Dendritic cell treated with granulocyte-macrophage colony-stimulating factor and Interleukin-4, amounts not matched to agents 40 ng/mL and 50 ng/mL, for 4 days (primary cell): ENCODE data around the gene CCDC30.
"Not testable (repeated sequence)": the region's sequence is repeated elsewhere in the genome, so short reads cannot be mapped to it uniquely, and the experiment has no call there.

Experiments used
- H3K27ac Mint-ChIP-seq: one replicate; pipeline ENCODE4 v1.8.0; 2022; ENCODE audit warnings: mild to moderate bottlenecking, mixed read lengths
- H3K27me3 Mint-ChIP-seq: one replicate; pipeline ENCODE4 v1.8.0; 2022; ENCODE audit warnings: mild to moderate bottlenecking, mixed read lengths
- H3K36me3 Mint-ChIP-seq: one replicate; pipeline ENCODE4 v1.8.0; 2022; ENCODE audit warnings: low read depth, mixed read lengths
- H3K4me1 Mint-ChIP-seq: one replicate; pipeline ENCODE4 v1.8.0; 2022; ENCODE audit warnings: low read depth, mixed read lengths
- H3K4me3 Mint-ChIP-seq: one replicate; pipeline ENCODE4 v1.8.0; 2022; ENCODE audit warnings: mild to moderate bottlenecking, moderate library complexity, mixed read lengths
- H3K9me3 Mint-ChIP-seq: one replicate; pipeline ENCODE4 v1.8.0; 2022; ENCODE audit warnings: mixed read lengths
- intact Hi-C: fragments of 100-400 bp; cut with micrococcal nuclease; formaldehyde crosslinking; loops from one replicate; pipeline ENCODE4 v1.15.0; 2022

CCDC30 gene

GRCh38 chr1:42587753-42588152 lies 124.7 kb downstream of the CCDC30 start:
- Mint-ChIP-seq H3K9me3 (peaks cover 37% of the 10 kb centered on the region), H3K36me3 (peaks cover 15% of the 10 kb centered on the region), H3K27me3 (no peaks in the 10 kb centered on the region), H3K4me1 (peaks cover 6% of the 10 kb centered on the region), H3K4me3 (no peak overlapping the region), H3K27ac (no peak overlapping the region)
- intact Hi-C loops, result no loop called here

GRCh38 chr1:42592811-42593210 lies 129.7 kb downstream of the CCDC30 start:
- Mint-ChIP-seq H3K4me1 (no peaks in the 10 kb centered on the region), H3K27me3 (no peaks in the 10 kb centered on the region), H3K27ac (no peak overlapping the region), H3K9me3 (peaks cover 23% of the 10 kb centered on the region), H3K4me3 (no peak overlapping the region), H3K36me3 (peaks cover 14% of the 10 kb centered on the region)
- intact Hi-C loops, result no loop called here

GRCh38 chr1:42593486-42594100 lies 130.5 kb downstream of the CCDC30 start:
- no peak overlapping the region for H3K27ac Mint-ChIP-seq
- H3K36me3 Mint-ChIP-seq, result peaks cover 8% of the 10 kb centered on the region
- H3K4me1 Mint-ChIP-seq, result no peaks in the 10 kb centered on the region
- no peaks in the 10 kb centered on the region for H3K27me3 Mint-ChIP-seq
- H3K4me3 Mint-ChIP-seq, result no peak overlapping the region
- peaks cover 15% of the 10 kb centered on the region for H3K9me3 Mint-ChIP-seq
- intact Hi-C loops, result no loop called here

GRCh38 chr1:42601472-42601871 lies 138.4 kb downstream of the CCDC30 start:
- no peaks in the 10 kb centered on the region for H3K36me3 Mint-ChIP-seq
- peaks cover 27% of the 10 kb centered on the region for H3K9me3 Mint-ChIP-seq
- H3K27me3 Mint-ChIP-seq, result no peaks in the 10 kb centered on the region
- intact Hi-C loops, result no loop called here
- H3K4me1 Mint-ChIP-seq, result no peaks in the 10 kb centered on the region
- H3K4me3 Mint-ChIP-seq, result no peak overlapping the region
- no peak overlapping the region for H3K27ac Mint-ChIP-seq

- no peaks in the 10 kb centered on the region for H3K36me3 Mint-ChIP-seq
- intact Hi-C loops, result no loop called here
- no peak overlapping the region for H3K27ac Mint-ChIP-seq
- no peaks in the 10 kb centered on the region for H3K9me3 Mint-ChIP-seq
- H3K4me3 Mint-ChIP-seq, result no peak overlapping the region
- no peaks in the 10 kb centered on the region for H3K4me1 Mint-ChIP-seq
- no peaks in the 10 kb centered on the region for H3K27me3 Mint-ChIP-seq
These were observed 150.7 kb downstream of the CCDC30 start for GRCh38 chr1:42613803-42614131.

GRCh38 chr1:42618866-42619265 lies 155.8 kb downstream of the CCDC30 start:
- intact Hi-C loops, result no loop called here
- Mint-ChIP-seq H3K27ac (no peak overlapping the region), H3K4me3 (no peak overlapping the region), H3K36me3 (no peaks in the 10 kb centered on the region), H3K9me3 (no peaks in the 10 kb centered on the region), H3K27me3 (no peaks in the 10 kb centered on the region), H3K4me1 (no peaks in the 10 kb centered on the region)

- Mint-ChIP-seq H3K4me3 (no peak overlapping the region), H3K36me3 (no peaks in the 10 kb centered on the region), H3K27me3 (no peaks in the 10 kb centered on the region), H3K4me1 (no peaks in the 10 kb centered on the region), H3K27ac (no peak overlapping the region), H3K9me3 (no peaks in the 10 kb centered on the region)
- intact Hi-C loops, result no loop called here
These were observed 157.2 kb downstream of the CCDC30 start for GRCh38 chr1:42620307-42620706.

GRCh38 chr1:42621180-42621579 lies 158.1 kb downstream of the CCDC30 start:
- intact Hi-C loops, H3K36me3 Mint-ChIP-seq, H3K4me3 Mint-ChIP-seq, H3K9me3 Mint-ChIP-seq, H3K27me3 Mint-ChIP-seq, H3K4me1 Mint-ChIP-seq, H3K27ac Mint-ChIP-seq: not testable (repeated sequence)

- H3K27me3 Mint-ChIP-seq, H3K9me3 Mint-ChIP-seq, intact Hi-C loops, H3K27ac Mint-ChIP-seq, H3K4me3 Mint-ChIP-seq, H3K4me1 Mint-ChIP-seq, H3K36me3 Mint-ChIP-seq: not testable (repeated sequence)
These were observed 164.1 kb downstream of the CCDC30 start for GRCh38 chr1:42627205-42627604.

GRCh38 chr1:42639116-42639515 lies 176.0 kb downstream of the CCDC30 start:
- intact Hi-C loops, result no loop called here
- H3K27ac Mint-ChIP-seq, result no peak overlapping the region

GRCh38 chr1:42646056-42646455 lies 183.0 kb downstream of the CCDC30 start:
- Mint-ChIP-seq H3K27me3 (no peaks in the 10 kb centered on the region), H3K4me1 (peaks cover 7% of the 10 kb centered on the region), H3K4me3 (no peak overlapping the region), H3K36me3 (peaks cover 12% of the 10 kb centered on the region), H3K9me3 (peaks cover 12% of the 10 kb centered on the region), H3K27ac (no peak overlapping the region)
- intact Hi-C loops, result no loop called here

More at GRCh38 chr1:42639116-42639515, 176.0 kb downstream of the CCDC30 start:
- Mint-ChIP-seq H3K9me3 (no peaks in the 10 kb centered on the region), H3K4me1 (no peaks in the 10 kb centered on the region), H3K36me3 (no peaks in the 10 kb centered on the region), H3K4me3 (no peak overlapping the region), H3K27me3 (no peaks in the 10 kb centered on the region)

- H3K9me3 Mint-ChIP-seq, result no peaks in the 10 kb centered on the region
- peaks cover 35% of the 10 kb centered on the region for H3K36me3 Mint-ChIP-seq
- peaks cover 19% of the 10 kb centered on the region for H3K4me1 Mint-ChIP-seq
- intact Hi-C loops, result loop anchor here (10.0 kb wide), 1 partner anchor 192 kb away; the partner anchor contains the start of gene CCDC30
- no peaks in the 10 kb centered on the region for H3K27me3 Mint-ChIP-seq
- H3K4me3 Mint-ChIP-seq, result peak overlapping the region; percentile 55
- peak overlapping the region; percentile 89 for H3K27ac Mint-ChIP-seq
These were observed 194.1 kb downstream of the CCDC30 start for GRCh38 chr1:42657201-42657600.

- no peaks in the 10 kb centered on the region for H3K9me3 Mint-ChIP-seq
- H3K27ac Mint-ChIP-seq, result peak within 1 kb of the TSS; percentile 89
- peaks cover 40% of the 10 kb centered on the region for H3K36me3 Mint-ChIP-seq
- intact Hi-C loops, result loop anchor here (1.0 to 10.0 kb wide), 2 partner anchors 24 to 193 kb away; partner anchors contain the start of genes CCDC30 and YBX1
- H3K4me1 Mint-ChIP-seq, result peaks cover 19% of the 10 kb centered on the region
- peak within 1 kb of the TSS; percentile 98 for H3K4me3 Mint-ChIP-seq
- H3K27me3 Mint-ChIP-seq, result no peaks in the 10 kb centered on the region
These were observed 195.1 kb downstream of the CCDC30 start, which contains the start of gene PPIH for GRCh38 chr1:42657981-42658876. Gene PPIH (plus strand): TSS chr1:42658423. CDS start chr1:42658447, 24 bp downstream.

GRCh38 chr1:42658877-42659337 lies 195.8 kb downstream of the CCDC30 start:
- no peaks in the 10 kb centered on the region for H3K27me3 Mint-ChIP-seq
- no peaks in the 10 kb centered on the region for H3K9me3 Mint-ChIP-seq
- peaks cover 19% of the 10 kb centered on the region for H3K4me1 Mint-ChIP-seq
- peak overlapping the region; percentile 89 for H3K27ac Mint-ChIP-seq
- peaks cover 47% of the 10 kb centered on the region for H3K36me3 Mint-ChIP-seq
- intact Hi-C loops, result loop anchor here (1.0 to 10.0 kb wide), 2 partner anchors 23 to 194 kb away; partner anchors contain the start of genes CCDC30 and YBX1
- peak overlapping the region; percentile 98 for H3K4me3 Mint-ChIP-seq
